ENCODE measurements around the gene DCC. TPM values are rescaled to one million over a fixed set of nuclear protein-coding genes. Genes with fewer than 3 reads are reported as not detected.

DCC gene
- total and polyA plus RNA-seq, 2 of the 8 experiments (the other 6 are each of a cell fraction or from before 2014, with no cell fraction given), result 0.14 to 1.4 TPM

- TF ChIP-seq CHD7 (IDR thresholded peaks at IDR 0.05; ENCODE audit: insufficient replicate concordance, low read length) (no peak), BCL11A (IDR thresholded peaks at IDR 0.05; ENCODE audit: low read depth in 2 of 2, low read length in 2 of 2) (no peak), ASH2L (IDR thresholded peaks at IDR 0.05; ENCODE audit: low read length) (no peak), POLR2A (IDR thresholded peaks at IDR 0.05; ENCODE audit: control extremely low read depth in 1 of 2, low read depth in 2 of 2, low read length in 2 of 2) (no peak), YY1 (IDR thresholded peaks at IDR 0.05; ENCODE audit: low read depth, low read length) (no peak), MAFK (IDR thresholded peaks at IDR 0.05; ENCODE audit: low read depth, low read length) (no peak), KDM5A (IDR thresholded peaks at IDR 0.05; ENCODE audit: low read length) (no peak), SIN3A (conservative IDR thresholded peaks at IDR 0.05 in 1 of 2, IDR thresholded peaks at IDR 0.05 in 1 of 2; ENCODE audit: low read depth in 1 of 2, low read length in 2 of 2) (no peak)
- TF ChIP-seq, protein P1, sequence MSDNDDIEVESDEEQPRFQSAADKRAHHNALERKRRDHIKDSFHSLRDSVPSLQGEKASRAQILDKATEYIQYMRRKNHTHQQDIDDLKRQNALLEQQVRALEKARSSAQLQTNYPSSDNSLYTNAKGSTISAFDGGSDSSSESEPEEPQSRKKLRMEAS (IDR thresholded peaks at IDR 0.05), result no peak
These were observed 6.1 kb upstream of the DCC start (continued) for GRCh38 chr18:52333860-52334259.

All from H1 (cell line).